Body of pancreas (tissue), 4 donors: ENCODE measurements around the gene PTPRD. TPM values are rescaled to one million over a fixed set of nuclear protein-coding genes. Genes with fewer than 3 reads are reported as not detected.
"Not testable (repeated sequence)": the region's sequence is repeated elsewhere in the genome, so short reads cannot be mapped to it uniquely, and the experiment has no call there.

Experiments
- ATAC-seq: fragments of 150-250 bp; one replicate; pipeline ENCODE4 v1.9.1; 2016
- DNase-seq, 4 donors: peaks; one replicate each; pipeline ENCODE4 v3.0.0-alpha.2; 2019
- H3K27ac ChIP-seq, 4 donors: fragments of 200-600 bp; sonication (generic); 1 replicate in 3 of 4; 2 replicates in 1 of 4; pipeline versions ENCODE4 v1.5.1 to v1.6.1; 2016 to 2019; ENCODE audit warnings: mild to moderate bottlenecking in 1 of 4, mixed read lengths in 1 of 4, moderate library complexity in 1 of 4
- H3K27me3 ChIP-seq, 2 donors: fragments of 200-600 bp; sonication (generic); one replicate each; pipeline ENCODE4 v1.6.0; 2016; ENCODE audit warnings: mild to moderate bottlenecking in 1 of 2
- H3K36me3 ChIP-seq, 2 donors: fragments of 200-600 bp; sonication (generic); replicated peaks in 1 of 2; 2 replicates each; pipeline ENCODE4 v1.5.1; 2016; ENCODE audit warnings: low read depth in 2 of 2; ENCODE audit not compliant: insufficient read depth in 1 of 2
- H3K4me1 ChIP-seq: fragments of 200-600 bp; sonication (generic); one replicate; pipeline ENCODE4 v1.6.0; 2016
- H3K4me3 ChIP-seq, 2 donors: fragments of 200-600 bp; sonication (generic); 1 replicate in 1 of 2; 2 replicates in 1 of 2; pipeline ENCODE4 v1.5.1; 2016 to 2019
- H3K9me3 ChIP-seq, 3 donors: fragments of 200-600 bp; sonication (generic); 1 replicate in 2 of 3; 2 replicates in 1 of 3; pipeline ENCODE4 v1.5.1; 2016
- CTCF ChIP-seq, 7 experiments: fragments of 450-650 bp in 4 of 7; fragments of 200-600 bp in 3 of 7; sonication (generic) in 3 of 7; IDR thresholded peaks; one replicate each; pipeline ENCODE4 v1.5.1; 2016 to 2019; ENCODE audit warnings: antibody characterized with exemption in 7 of 7
- POLR2A ChIP-seq, 3 donors: fragments of 450-650 bp; IDR thresholded peaks; one replicate each; pipeline ENCODE4 v1.6.1; 2016; ENCODE audit warnings: antibody characterized with exemption in 3 of 3, mild to moderate bottlenecking in 2 of 3
- WGBS, 2 donors: methylation state at CpG; one replicate each; pipeline ENCODE4 v1.1.5; 2017; 5-methylcytosine and 5-hydroxymethylcytosine counted together
- intact Hi-C: fragments of 100-400 bp; cut with DNase I; formaldehyde crosslinking; loops from one replicate; pipeline ENCODE4 v1.15.1; 2023
- total RNA-seq, 2 donors: library from RNA; depleted of rRNA; stranded (reverse); fragments of >200 nt; gene quantifications; one replicate each; pipeline ENCODE4 v1.1.0, GENCODE V29; 2016

PTPRD gene
- total RNA-seq, 2 donors from 2014 or later: 4.3 to 4.9 TPM

- no peak for ATAC-seq
- Histone ChIP-seq H3K4me1 (no peaks in the 10 kb centered on the region), H3K27me3 (no peaks in the 10 kb centered on the region), H3K27ac (no peak overlapping the region), H3K4me3 (no peak overlapping the region), H3K36me3 (no peaks in the 10 kb centered on the region), H3K9me3 (no peaks in the 10 kb centered on the region)
- intact Hi-C loops: no loop called here
- WGBS, 2 donors: 66 to 82% methylated on average over 2 of the region's 2 CpGs
- TF ChIP-seq CTCF (IDR thresholded peaks at IDR 0.05) (no peak), POLR2A (IDR thresholded peaks at IDR 0.05) (no peak)
- no peak for DNase-seq
Measured at GRCh38 chr9:8924562-8924961, 1688.2 kb downstream of the PTPRD start.

- intact Hi-C loops, ATAC-seq, H3K36me3 ChIP-seq, H3K27me3 ChIP-seq, H3K4me1 ChIP-seq, H3K27ac ChIP-seq, DNase-seq, H3K4me3 ChIP-seq, H3K9me3 ChIP-seq: not testable (repeated sequence)
- 82 to 84% methylated on average over 19 of the region's 19 CpGs for WGBS, 2 donors
Measured at GRCh38 chr9:8920478-8921183, 1692.2 kb downstream of the PTPRD start.

GRCh38 chr9:8917956-8918739 is 1694.7 kb downstream of the PTPRD start:
- Histone ChIP-seq H3K4me3 (no peak overlapping the region), H3K4me1 (no peaks in the 10 kb centered on the region), H3K9me3 (no peaks in the 10 kb centered on the region), H3K27ac (no peak overlapping the region), H3K36me3 (no peaks in the 10 kb centered on the region), H3K27me3 (no peaks in the 10 kb centered on the region)
- intact Hi-C loops: no loop called here
- ATAC-seq (no peak), DNase-seq (no peak)
- TF ChIP-seq CTCF (IDR thresholded peaks at IDR 0.05) (no peak), POLR2A (IDR thresholded peaks at IDR 0.05) (no peak)
- WGBS, 2 donors: 46 to 52% methylated on average over 7 of the region's 7 CpGs

GRCh38 chr9:8916771-8917170 is 1696.0 kb downstream of the PTPRD start:
- no peak for ATAC-seq
- no peaks in the 10 kb centered on the region for H3K27me3 ChIP-seq
- H3K36me3 ChIP-seq: no peaks in the 10 kb centered on the region
- no peak overlapping the region for H3K27ac ChIP-seq
- H3K9me3 ChIP-seq: no peaks in the 10 kb centered on the region
- 71 to 74% methylated on average over 2 of the region's 2 CpGs for WGBS, 2 donors
- no peak overlapping the region for H3K4me3 ChIP-seq
- no peak for DNase-seq
- intact Hi-C loops: no loop called here
- H3K4me1 ChIP-seq: no peaks in the 10 kb centered on the region
- TF ChIP-seq POLR2A (IDR thresholded peaks at IDR 0.05): no peak

- H3K9me3 ChIP-seq: no peaks in the 10 kb centered on the region
- TF ChIP-seq POLR2A (IDR thresholded peaks at IDR 0.05) (no peak), CTCF (IDR thresholded peaks at IDR 0.05) (no peak)
- H3K27ac ChIP-seq: no peak overlapping the region
- DNase-seq: no peak
- H3K4me1 ChIP-seq: no peaks in the 10 kb centered on the region
- no peak for ATAC-seq
- H3K4me3 ChIP-seq: no peak overlapping the region
- H3K36me3 ChIP-seq: no peaks in the 10 kb centered on the region
- intact Hi-C loops: no loop called here
- no peaks in the 10 kb centered on the region for H3K27me3 ChIP-seq
Measured at GRCh38 chr9:8907868-8908267, 1704.9 kb downstream of the PTPRD start.
